Measurements from ENCODE around the gene KCNK16.

DNA sequence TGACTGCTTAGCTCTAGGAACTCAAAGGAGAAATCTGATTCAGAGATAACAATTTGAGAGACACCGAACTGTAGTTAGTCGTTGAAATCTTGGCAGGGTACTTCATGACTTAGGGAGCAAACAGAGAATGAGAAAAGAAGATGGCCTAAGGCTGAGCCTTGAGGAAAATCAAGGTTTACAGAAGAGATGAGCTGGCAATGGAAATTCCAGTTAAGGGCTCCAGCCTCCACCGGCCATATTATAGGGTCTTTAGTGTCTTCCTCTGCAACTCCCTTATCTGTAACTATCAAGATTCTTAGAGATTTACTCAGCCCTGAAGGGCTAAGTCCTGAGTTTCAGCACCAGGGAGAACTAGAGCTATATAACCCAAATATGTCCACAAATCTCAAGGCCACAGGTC lies 34.9 kb downstream of the KCNK16 start:
- TF ChIP-seq PML (IDR thresholded peaks at IDR 0.05; ENCODE audit: low read length) (no peak), FOS (IDR thresholded peaks at IDR 0.05; ENCODE audit: borderline replicate concordance, extremely low read depth, insufficient read length) (no peak), NRF1 (conservative IDR thresholded peaks at IDR 0.05; ENCODE audit: low read depth, low read length) (no peak), NFIC (IDR thresholded peaks at IDR 0.05; ENCODE audit: low read depth, low read length) (no peak), POLR2AphosphoS5 (IDR thresholded peaks at IDR 0.05; ENCODE audit: low read length) (no peak), MAX (IDR thresholded peaks at IDR 0.05; ENCODE audit: low read depth, low read length) (no peak), POLR2A (IDR thresholded peaks at IDR 0.05; ENCODE audit: low read depth, low read length) (no peak), CREM (IDR thresholded peaks at IDR 0.05; ENCODE audit: low read depth) (no peak), BHLHE40 (IDR thresholded peaks at IDR 0.05; ENCODE audit: borderline replicate concordance in 1 of 2, low read depth in 2 of 2, low read length in 1 of 2) (no peak), ETV6 (conservative IDR thresholded peaks at IDR 0.05 in 1 of 2, IDR thresholded peaks at IDR 0.05 in 1 of 2; ENCODE audit: borderline replicate concordance in 1 of 2, low read depth in 1 of 2) (no peak)
- TF ChIP-seq, protein P1, sequence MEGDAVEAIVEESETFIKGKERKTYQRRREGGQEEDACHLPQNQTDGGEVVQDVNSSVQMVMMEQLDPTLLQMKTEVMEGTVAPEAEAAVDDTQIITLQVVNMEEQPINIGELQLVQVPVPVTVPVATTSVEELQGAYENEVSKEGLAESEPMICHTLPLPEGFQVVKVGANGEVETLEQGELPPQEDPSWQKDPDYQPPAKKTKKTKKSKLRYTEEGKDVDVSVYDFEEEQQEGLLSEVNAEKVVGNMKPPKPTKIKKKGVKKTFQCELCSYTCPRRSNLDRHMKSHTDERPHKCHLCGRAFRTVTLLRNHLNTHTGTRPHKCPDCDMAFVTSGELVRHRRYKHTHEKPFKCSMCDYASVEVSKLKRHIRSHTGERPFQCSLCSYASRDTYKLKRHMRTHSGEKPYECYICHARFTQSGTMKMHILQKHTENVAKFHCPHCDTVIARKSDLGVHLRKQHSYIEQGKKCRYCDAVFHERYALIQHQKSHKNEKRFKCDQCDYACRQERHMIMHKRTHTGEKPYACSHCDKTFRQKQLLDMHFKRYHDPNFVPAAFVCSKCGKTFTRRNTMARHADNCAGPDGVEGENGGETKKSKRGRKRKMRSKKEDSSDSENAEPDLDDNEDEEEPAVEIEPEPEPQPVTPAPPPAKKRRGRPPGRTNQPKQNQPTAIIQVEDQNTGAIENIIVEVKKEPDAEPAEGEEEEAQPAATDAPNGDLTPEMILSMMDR (IDR thresholded peaks at IDR 0.05 in 2 of 3, conservative IDR thresholded peaks at IDR 0.05 in 1 of 3; ENCODE audit: control insufficient read depth in 2 of 3, extremely low read depth in 1 of 3, insufficient read depth in 1 of 3, low read depth in 3 of 3, low read length in 3 of 3) = no peak

Data from GM12878 (cell line).